Mammary epithelial cell (primary cell): ENCODE results near the gene PTPRM.

Experiments used
- EZH2 ChIP-seq: IDR thresholded peaks from 2 replicates; pipeline ENCODE4 v1.6.1; 2012; ENCODE audit warnings: low read length, inconsistent platforms, borderline replicate concordance
- TF ChIP-seq, protein P1 (sequence below), 2 donors: IDR thresholded peaks in 1 of 2; conservative IDR thresholded peaks in 1 of 2; 2 replicates each; pipeline ENCODE4 v1.5.1; 2011 to 2012; ENCODE audit warnings: inconsistent platforms in 2 of 2, low read length in 2 of 2, mild to moderate bottlenecking in 2 of 2, control low read depth in 1 of 2, low read depth in 1 of 2; ENCODE audit not compliant: insufficient read depth in 1 of 2; ENCODE audit errors: extremely low read depth in 1 of 2

DNA sequence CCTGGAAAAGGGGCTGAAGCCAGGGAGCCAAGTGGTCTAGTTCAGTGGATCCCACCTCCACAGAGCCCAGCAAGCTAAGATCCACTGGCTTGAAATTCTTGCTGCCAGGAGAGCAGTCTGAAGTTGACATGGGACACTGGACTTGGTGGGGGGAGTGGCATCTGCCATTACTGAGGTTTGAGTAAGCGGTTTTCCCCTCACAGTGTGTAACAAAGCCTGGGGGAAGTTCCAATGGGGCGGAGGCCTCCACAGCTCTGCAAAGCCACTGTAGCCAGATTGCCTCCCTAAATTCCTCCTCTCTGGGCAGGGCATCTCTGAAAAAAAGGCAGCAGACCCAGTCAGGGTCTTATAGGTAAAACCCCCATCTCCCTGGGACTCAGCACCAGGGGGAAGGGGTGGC is 144.4 kb downstream of the PTPRM start:
- TF ChIP-seq, protein P1, sequence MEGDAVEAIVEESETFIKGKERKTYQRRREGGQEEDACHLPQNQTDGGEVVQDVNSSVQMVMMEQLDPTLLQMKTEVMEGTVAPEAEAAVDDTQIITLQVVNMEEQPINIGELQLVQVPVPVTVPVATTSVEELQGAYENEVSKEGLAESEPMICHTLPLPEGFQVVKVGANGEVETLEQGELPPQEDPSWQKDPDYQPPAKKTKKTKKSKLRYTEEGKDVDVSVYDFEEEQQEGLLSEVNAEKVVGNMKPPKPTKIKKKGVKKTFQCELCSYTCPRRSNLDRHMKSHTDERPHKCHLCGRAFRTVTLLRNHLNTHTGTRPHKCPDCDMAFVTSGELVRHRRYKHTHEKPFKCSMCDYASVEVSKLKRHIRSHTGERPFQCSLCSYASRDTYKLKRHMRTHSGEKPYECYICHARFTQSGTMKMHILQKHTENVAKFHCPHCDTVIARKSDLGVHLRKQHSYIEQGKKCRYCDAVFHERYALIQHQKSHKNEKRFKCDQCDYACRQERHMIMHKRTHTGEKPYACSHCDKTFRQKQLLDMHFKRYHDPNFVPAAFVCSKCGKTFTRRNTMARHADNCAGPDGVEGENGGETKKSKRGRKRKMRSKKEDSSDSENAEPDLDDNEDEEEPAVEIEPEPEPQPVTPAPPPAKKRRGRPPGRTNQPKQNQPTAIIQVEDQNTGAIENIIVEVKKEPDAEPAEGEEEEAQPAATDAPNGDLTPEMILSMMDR (conservative IDR thresholded peaks at IDR 0.05 in 1 of 2, IDR thresholded peaks at IDR 0.05 in 1 of 2; ENCODE audit: extremely low read depth in 1 of 2, insufficient read depth in 1 of 2, low read depth in 1 of 2, low read length in 2 of 2), result no peak
- no peak for TF ChIP-seq EZH2
